ENCODE data around the gene LCE5A. TPM values are rescaled to one million over a fixed set of nuclear protein-coding genes. Genes with fewer than 3 reads are reported as not detected.

Gene LCE5A
- total and polyA plus RNA-seq, 9 of the 15 experiments (the other 6 are each of a cell fraction or from before 2014, with no cell fraction given) = not detected

- Histone ChIP-seq H3K36me3 (ENCODE audit: control insufficient read depth, insufficient read depth, low read length) (no peaks in the 10 kb centered on the region), H3K4me3 (no peak overlapping the region), H3K9me3 (replicated peaks; ENCODE audit: control insufficient read depth, insufficient read depth, low read depth, low read length) (no peaks in the 10 kb centered on the region), H3K79me2 (ENCODE audit: control insufficient read depth, insufficient read depth, low read length) (no peaks in the 10 kb centered on the region), H3K27me3 (ENCODE audit: control insufficient read depth in 2 of 2, insufficient read depth in 2 of 2, low read length in 2 of 2) (no peaks in the 10 kb centered on the region), H3K9ac (ENCODE audit: insufficient read depth in 1 of 2, low read depth in 2 of 2, low read length in 2 of 2) (no peak overlapping the region), H3K4me2 (ENCODE audit: insufficient read depth, low read length) (no peak overlapping the region), H3K27ac (ENCODE audit: extremely low read depth, low read depth, low read length) (no peak overlapping the region), H2AFZ (ENCODE audit: low read depth, low read length) (no peak overlapping the region), H3K9me1 (ENCODE audit: control insufficient read depth, insufficient read depth, low read length) (no peaks in the 10 kb centered on the region), H3K4me1 (replicated peaks in 1 of 2; ENCODE audit: control insufficient read depth in 2 of 2, insufficient read depth in 2 of 2, low read length in 2 of 2) (no peaks in the 10 kb centered on the region), H4K20me1 (replicated peaks; ENCODE audit: control insufficient read depth, insufficient read depth, low read length) (no peaks in the 10 kb centered on the region)
- peak; percentile 23 to 33 (median 25) for DNase-seq (ENCODE audit: extremely low read depth in 1 of 4, low spot score in 3 of 4)
- ATAC-seq = peak; percentile 76
- intact Hi-C loops (cut with micrococcal nuclease) (no loop called here), in situ Hi-C loops (cut with MboI) (no loop called here)
- CTCF ChIA-PET (ENCODE audit: low intra/inter-chr PET ratio) = no interaction called here
- FAIRE-seq = no peak
- POLR2A ChIA-PET = no interaction called here
- 0% methylated on average over 4 of the region's 4 CpGs for WGBS (ENCODE audit: insufficient coverage, low coverage, missing lambda C conversion rate)
- BruUV-seq (replicated peaks) = no TSS peak
- no peak for TF ChIP-seq ETV5 (CRISPR knock-in tag; IDR thresholded peaks at IDR 0.05; ENCODE audit: low read depth)
- TF ChIP-seq PATZ1 (CRISPR knock-in tag; IDR thresholded peaks at IDR 0.05; ENCODE audit: borderline replicate concordance) = no peak
- TF ChIP-seq MBD2 (IDR thresholded peaks at IDR 0.05; ENCODE audit: borderline replicate concordance, low read depth) = no peak
- no peak for TF ChIP-seq ZNF280A (IDR thresholded peaks at IDR 0.05; ENCODE audit: low read depth, partially characterized antibody)
- peak; percentile 41 to 53 (median 43); a peak in 4 of 6 replicates for TF ChIP-seq CTCF (IDR thresholded peaks at IDR 0.05 in 2 of 3, conservative IDR thresholded peaks at IDR 0.05 in 1 of 3; ENCODE audit: insufficient read depth in 2 of 3, low read depth in 1 of 3, low read length in 3 of 3)
- no peak for TF ChIP-seq KLF13 (tag; IDR thresholded peaks at IDR 0.05; ENCODE audit: borderline replicate concordance, low read depth)
- TF ChIP-seq SMC3 (conservative IDR thresholded peaks at IDR 0.05; ENCODE audit: insufficient read depth, low read depth, low read length) = no peak
- TF ChIP-seq CTCFL (IDR thresholded peaks at IDR 0.05; ENCODE audit: borderline replicate concordance, insufficient read depth, low read depth, low read length, poor library complexity, severe bottlenecking) = peak; percentile 76
- no peak for TF ChIP-seq ZBTB1 (CRISPR knock-in tag; IDR thresholded peaks at IDR 0.05; ENCODE audit: borderline replicate concordance, low read depth)
Observed at GRCh38 chr1:152543820-152544219, 33.2 kb downstream of the LCE5A start.
